GM21360 (cell line): ENCODE results near the gene PDLIM4.
A peak's percentile ranks its signal among the peaks of the same experiment; 100 is the strongest.

Experiments used
- ATAC-seq: cut with Tn5 transposase; IDR thresholded peaks from one replicate; pipeline ENCODE4 v1.9.1; 2021; ENCODE audit warnings: mild to moderate bottlenecking, moderate library complexity; ENCODE audit not compliant: unreplicated experiment

The PDLIM4 gene

GRCh38 chr5:132266031-132266835, 8.7 kb downstream of the PDLIM4 start:
- no peak for ATAC-seq

- ATAC-seq: no peak
Observed at GRCh38 chr5:132266836-132267160, 9.3 kb downstream of the PDLIM4 start.

- no peak for ATAC-seq
Observed at GRCh38 chr5:132267166-132267739, 9.8 kb downstream of the PDLIM4 start.

DNA sequence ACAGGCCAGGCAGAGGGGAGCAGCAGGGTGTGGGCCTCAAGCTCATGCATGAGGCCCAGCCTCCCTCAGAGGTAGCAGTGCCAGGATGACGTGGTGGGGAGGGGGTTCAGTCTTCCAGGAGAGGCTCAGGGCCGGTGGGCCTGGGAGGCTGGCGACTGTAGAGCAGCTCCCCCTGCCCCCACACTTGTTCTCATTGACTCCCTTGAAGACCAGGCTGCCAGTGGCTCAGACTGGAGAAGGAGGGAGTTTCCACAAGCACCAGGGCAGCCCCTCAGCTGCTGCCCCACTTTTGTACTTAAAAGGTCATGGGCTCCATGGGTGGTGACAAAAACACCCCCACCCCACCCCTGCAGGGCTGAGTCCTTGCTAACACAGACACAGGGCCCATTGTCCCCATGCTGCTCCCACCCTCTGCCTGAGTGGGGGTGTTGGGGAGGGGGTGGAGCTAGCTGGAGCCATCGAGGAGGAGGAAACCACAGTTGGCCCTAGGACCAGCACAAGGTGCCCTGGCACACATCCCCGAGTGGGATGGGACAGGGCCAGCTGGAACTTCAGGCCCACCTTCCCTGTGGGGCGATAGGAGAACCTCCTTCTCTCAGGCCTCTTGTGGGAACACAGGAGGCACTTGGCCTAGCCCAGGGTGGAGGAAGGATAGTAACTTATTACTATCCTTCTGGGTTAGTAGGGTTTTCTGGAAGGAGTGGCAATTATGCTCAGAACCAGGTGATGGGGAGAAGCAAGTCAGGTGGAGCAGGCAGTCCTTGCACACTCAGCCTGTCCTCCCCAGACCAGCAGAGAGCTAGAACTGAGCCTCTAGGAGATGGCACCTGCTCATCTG, 10.7 kb downstream of the PDLIM4 start:
- ATAC-seq: peak; percentile 13

DNA sequence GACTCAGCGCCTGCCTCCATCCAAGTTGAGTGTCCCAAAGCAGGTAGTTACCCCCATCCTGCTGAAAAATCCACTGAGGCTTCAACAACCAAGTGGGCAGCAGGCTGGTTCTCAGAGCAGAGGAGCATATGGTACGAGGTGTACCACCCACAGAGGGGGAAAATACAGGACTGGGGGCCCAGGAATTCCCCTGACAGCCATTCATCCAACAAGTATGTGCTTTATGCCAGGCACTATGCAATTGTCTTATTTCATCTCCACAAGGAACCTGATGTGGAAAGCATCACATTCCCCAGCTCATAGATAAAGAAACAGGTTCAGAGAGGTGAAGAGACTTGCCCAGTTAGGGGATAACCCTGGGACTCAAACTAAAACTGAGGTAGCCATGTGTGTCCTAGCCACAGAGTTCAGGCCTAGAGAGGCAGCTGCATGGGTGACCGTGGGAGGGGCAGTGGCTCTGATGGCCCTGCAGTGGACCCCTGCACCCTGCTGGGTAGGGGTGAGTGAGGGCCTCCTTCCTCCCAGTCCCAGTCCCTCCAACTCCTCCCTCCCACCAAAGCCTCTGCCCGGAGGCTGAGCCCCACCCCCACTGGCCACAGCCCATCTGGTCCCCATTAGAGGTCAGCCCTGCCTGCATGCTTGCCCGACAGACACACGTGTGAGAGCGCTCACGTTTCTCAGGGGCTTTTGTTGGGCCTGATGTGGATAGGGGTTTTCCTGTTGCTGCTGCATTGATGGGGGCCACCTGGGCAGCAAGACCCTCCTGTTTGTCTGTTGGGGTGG, 11.5 kb downstream of the PDLIM4 start:
- ATAC-seq: peak; percentile 54

GRCh38 chr5:132269635-132270334, 12.3 kb downstream of the PDLIM4 start:
- ATAC-seq: no peak

DNA sequence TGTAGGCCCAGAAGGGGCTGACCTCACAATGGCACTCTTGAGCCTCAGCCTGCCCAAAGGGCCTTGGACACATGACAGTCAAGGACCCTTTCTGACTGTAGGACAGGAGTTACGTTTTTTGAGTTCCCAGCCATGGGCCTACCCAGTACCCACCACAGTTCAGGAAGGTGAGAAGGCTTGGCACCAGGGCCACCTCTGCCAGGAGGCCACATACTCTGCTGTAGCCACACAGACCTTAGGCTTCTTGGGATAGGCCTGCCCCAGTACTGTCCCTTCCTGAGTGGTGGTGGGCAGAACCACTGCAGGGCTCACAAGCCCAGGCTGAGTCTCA, 12.8 kb downstream of the PDLIM4 start:
- no peak for ATAC-seq

GRCh38 chr5:132270706-132271105, 13.2 kb downstream of the PDLIM4 start:
- ATAC-seq: no peak

DNA sequence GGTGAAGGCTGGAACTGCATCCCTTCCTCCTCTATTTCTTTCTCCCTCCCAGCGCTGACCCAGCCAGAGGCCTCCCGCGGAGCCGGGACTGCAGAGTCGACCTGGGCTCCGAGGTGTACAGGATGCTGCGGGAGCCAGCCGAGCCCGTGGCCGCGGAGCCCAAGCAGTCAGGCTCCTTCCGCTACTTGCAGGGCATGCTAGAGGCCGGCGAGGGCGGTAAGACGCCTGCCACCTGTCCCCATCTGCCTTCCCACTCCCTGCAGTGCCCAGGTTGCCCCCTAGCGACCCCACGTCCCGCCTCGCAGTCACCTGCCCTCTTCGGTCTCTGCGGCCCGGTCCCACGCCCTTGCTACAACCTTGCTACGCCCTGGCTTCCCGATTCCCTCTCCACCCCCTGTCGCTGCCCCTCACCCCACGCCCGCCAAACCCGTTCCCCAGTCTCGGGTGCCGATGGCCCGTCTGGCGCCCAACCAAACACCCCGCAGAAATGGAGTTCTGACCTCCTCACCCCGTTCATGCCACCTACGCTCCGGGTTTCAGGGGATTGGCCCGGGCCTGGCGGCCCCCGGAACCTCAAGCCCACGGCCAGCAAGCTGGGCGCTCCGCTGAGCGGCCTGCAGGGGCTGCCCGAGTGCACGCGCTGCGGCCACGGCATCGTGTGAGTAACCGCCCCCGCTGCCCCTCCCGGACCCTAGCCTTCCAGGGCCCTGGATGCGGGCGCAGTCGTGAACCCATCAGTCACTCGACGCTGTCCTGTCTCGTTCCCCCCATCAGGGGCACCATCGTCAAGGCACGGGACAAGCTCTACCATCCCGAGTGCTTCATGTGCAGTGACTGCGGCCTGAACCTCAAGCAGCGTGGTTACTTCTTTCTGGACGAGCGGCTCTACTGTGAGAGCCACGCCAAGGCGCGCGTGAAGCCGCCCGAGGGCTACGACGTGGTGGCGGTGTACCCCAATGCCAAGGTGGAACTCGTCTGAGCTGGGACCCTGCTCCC, 14.1 kb downstream of the PDLIM4 start:
- no peak for ATAC-seq

DNA sequence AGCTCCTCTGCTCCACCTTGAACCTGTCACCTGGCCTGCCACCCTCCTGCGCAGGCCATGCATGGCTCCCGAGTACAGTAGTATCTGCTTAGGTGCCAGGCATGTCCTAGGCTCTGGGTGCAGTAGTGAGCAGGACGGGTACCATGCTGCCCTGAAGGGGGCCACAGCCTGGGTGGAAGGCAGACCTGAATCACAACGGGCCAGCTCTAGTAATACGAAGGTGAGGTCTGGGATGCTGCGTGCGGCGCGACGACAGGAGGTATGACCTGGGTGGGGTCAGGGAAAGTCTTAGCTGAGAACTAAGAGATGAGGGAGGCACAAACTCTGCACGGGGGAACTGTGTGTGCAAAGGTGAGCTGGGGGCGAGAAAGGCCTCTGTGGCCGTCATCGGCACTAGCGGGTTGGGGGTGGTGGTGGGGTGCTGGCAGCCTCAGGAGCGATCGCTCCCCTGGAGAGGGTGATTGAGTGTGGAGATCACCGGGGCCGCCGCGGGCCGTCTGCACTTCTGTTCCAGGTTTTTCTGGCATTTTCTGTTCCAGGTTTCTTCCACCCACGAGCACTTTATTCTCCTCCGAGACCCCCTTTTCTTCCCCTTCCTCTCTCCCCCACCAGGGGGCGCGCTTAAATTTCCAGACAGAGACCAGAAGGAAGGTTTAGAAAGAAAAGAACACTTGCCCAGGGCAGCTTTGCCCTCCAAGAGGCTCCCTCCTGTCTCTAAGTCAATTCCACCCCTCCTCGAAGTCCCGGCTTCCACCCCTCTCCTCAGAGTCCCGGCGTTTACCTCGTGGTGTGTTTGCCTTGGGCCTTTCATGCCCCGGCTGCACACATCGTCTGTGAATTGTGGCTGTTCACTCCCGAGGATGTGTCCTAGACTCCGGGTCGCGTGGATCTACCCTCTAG, 15.1 kb downstream of the PDLIM4 start:
- no peak for ATAC-seq

- no peak for ATAC-seq
Observed at GRCh38 chr5:132273631-132274030, 16.1 kb downstream of the PDLIM4 start.

GRCh38 chr5:132274050-132274792, 16.7 kb downstream of the PDLIM4 start:
- ATAC-seq: no peak

- ATAC-seq: no peak
Observed at GRCh38 chr5:132275367-132276220, 18.1 kb downstream of the PDLIM4 start.

- ATAC-seq: no peak
Observed at GRCh38 chr5:132277256-132277655, 19.8 kb downstream of the PDLIM4 start.

GRCh38 chr5:132277971-132278853, 20.7 kb downstream of the PDLIM4 start:
- no peak for ATAC-seq

DNA sequence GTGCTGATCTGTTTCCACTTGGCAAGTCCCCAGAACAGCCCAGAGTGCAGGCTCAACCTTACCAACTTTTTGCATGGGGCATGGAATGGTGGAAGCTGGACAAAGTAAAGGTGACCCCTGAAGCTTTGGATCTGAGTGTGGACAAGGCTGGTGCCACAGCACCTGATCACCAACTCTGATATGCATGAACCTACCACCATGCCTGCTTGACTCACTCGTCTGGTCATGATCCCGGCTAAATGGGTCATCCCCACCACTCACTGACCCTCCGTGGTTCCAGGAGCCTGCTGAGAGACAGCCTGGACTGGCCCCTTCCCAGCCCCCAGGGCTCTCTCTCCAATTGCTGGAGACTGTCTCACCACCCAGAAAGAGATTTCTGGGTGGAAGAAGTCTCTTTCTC, 22.3 kb downstream of the PDLIM4 start:
- no peak for ATAC-seq
